Esophagus mucosa (tissue), 1 donor: ENCODE results near the gene HID1. TPM values are rescaled to one million over a fixed set of nuclear protein-coding genes. Genes with fewer than 3 reads are reported as not detected.
A peak's percentile ranks its signal among the peaks of the same experiment; 100 is the strongest.
"Not testable (repeated sequence)": the region's sequence is repeated elsewhere in the genome, so short reads cannot be mapped to it uniquely, and the experiment has no call there.

Experiments used
- ATAC-seq: fragments of 200-7000 bp; cut with Tn5 transposase; one replicate; pipeline ENCODE4 v1.9.1; 2020
- total RNA-seq: library from RNA; stranded (reverse); gene quantifications from one replicate; pipeline ENCODE4 v1.2.4, GENCODE V29; 2023
- donor health status: DM: yes; HTN: yes; CAD: no.

Gene HID1, protein sequence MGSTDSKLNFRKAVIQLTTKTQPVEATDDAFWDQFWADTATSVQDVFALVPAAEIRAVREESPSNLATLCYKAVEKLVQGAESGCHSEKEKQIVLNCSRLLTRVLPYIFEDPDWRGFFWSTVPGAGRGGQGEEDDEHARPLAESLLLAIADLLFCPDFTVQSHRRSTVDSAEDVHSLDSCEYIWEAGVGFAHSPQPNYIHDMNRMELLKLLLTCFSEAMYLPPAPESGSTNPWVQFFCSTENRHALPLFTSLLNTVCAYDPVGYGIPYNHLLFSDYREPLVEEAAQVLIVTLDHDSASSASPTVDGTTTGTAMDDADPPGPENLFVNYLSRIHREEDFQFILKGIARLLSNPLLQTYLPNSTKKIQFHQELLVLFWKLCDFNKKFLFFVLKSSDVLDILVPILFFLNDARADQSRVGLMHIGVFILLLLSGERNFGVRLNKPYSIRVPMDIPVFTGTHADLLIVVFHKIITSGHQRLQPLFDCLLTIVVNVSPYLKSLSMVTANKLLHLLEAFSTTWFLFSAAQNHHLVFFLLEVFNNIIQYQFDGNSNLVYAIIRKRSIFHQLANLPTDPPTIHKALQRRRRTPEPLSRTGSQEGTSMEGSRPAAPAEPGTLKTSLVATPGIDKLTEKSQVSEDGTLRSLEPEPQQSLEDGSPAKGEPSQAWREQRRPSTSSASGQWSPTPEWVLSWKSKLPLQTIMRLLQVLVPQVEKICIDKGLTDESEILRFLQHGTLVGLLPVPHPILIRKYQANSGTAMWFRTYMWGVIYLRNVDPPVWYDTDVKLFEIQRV
- 3.1 TPM for total RNA-seq

DNA sequence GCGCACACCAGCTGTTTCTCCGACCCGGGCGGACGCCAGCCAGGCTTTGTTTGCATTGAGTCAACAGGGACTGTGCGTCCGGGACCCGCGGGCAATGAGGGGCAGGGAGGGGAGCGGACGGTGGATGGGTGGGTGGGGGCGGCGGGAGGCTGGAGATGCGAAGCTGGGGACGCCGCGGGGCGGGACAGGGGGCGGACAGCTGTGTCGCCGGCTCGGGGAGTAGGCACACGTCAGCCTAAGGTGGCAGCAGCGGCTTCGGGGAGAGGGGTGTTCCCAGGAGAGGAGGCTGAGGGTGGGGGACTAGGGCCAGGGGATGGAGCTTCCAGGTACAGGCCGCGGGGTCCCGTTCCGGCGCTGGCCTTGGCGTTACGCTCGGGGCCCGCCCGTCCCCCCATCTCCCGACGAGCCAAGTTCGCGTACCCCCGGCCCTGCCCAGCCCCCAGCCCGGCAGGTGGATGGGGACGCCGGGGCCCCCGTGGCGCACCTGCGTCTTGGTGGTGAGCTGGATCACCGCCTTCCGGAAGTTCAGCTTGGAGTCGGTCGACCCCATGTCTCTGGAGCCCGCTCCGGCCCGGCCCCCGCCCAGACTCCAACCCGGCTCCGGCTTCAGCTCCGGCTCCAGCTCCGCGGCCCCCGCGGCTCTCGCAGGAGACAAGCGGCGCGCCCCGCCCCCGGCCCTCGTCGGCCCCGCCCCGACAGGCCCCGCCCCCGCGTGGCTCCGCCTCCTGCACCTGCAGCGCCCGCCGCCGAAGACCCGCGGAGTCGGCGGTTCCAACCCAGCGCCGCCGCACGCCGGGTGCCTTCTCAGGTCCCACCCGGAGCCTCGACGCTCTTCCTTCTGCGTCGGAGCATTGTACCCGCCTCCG lies at the start of gene HID1:
Gene HID1, minus strand, starts transcription at position 653 of the 866 bp plus-strand sequence. Its CDS starts 103 bp downstream, at position 550.
- peak; percentile 50 for ATAC-seq

DNA sequence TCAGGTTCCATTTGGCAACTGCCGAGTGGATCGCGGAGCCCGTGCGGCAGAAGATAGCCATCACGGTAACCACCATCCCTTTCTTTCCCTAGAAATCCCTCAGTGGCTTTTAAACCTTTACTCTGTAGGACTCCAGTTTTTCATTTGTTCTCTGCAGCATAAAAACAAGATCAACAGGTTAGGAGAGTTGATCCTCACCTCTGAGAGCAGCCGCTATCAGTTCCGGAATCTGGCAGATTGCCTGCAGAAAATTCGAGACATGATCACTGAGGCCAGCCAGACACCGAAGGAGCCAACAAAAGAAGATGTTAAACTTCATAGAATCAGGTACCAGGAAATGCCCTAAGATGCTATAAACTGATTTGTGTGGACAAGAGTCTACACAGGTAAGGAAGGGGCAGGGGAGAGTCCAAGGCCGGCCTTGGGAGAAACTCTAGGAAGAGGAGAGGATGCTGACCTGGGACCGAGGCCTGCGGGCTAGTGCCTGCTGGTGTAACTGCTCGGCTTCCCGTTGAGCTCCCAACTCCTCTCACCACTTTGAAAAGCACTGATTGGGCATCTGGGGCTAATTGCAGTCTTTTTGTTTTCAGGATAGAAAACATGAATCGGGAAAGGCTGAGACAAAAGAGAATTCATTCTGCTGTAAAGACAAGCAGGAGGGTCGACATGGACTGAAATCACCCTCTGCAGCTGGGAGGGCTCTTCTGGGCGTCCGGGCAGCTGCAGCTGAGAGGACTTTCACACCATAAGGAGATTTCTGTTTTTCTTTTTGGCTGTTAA lies 48.0 kb upstream of the HID1 start:
- no peak for ATAC-seq

DNA sequence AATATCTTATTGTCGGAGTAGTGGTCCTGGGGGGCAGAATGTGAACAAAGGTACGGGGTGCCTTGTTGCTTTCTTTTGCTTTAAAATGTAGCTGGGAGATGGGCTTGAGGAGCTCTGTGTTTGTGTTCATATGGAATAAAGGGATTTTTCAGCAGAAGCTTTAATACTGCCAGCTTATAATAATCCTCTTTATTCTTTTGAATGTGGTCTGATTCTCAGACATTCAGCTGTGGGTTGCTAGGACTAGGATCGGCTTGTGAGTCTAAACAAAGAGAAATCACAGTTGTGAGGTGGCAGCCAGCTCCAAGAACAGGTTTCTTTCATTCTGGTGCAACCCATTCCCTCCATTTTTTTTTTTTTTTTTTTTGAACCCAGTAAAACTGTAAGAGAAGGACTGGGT lies 47.2 kb upstream of the HID1 start:
- ATAC-seq, result no peak

- ATAC-seq, result no peak
Observed at GRCh38 chr17:75019146-75019545, 46.6 kb upstream of the HID1 start.

DNA sequence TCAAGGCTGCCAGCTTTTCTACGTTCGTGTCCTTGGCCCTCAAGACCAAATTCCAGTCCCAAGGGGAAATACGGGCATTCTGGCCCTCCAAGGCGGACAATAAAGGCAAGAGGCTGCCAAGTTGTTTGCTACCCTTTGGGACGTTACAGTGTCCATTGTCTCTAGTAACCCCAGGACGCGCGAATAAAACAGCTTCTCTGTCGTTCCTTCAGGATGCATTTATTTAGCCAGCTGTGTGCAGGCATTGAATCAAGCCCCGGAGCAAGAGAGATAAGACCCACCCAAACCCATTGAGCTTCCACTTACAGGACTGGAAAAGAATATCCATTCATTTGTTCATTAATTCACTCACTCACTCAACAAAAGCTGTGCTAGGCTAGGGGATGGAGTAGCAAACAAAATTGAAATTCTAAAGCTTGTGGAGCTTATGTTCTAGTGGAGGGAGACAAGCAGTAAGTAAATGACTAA lies 40.6 kb upstream of the HID1 start:
- ATAC-seq, result no peak

- peak; percentile 86 for ATAC-seq
Observed at GRCh38 chr17:75012346-75013091, 40.0 kb upstream of the HID1 start, which contains the start of gene MRPL58. Gene MRPL58, plus strand, starts transcription at chr17:75012670. Its CDS starts 17 bp downstream, at chr17:75012687.

GRCh38 chr17:75012096-75012345 lies 39.5 kb upstream of the HID1 start:
- no peak for ATAC-seq

GRCh38 chr17:75011401-75012095 lies 39.0 kb upstream of the HID1 start:
- peak; percentile 52 for ATAC-seq

DNA sequence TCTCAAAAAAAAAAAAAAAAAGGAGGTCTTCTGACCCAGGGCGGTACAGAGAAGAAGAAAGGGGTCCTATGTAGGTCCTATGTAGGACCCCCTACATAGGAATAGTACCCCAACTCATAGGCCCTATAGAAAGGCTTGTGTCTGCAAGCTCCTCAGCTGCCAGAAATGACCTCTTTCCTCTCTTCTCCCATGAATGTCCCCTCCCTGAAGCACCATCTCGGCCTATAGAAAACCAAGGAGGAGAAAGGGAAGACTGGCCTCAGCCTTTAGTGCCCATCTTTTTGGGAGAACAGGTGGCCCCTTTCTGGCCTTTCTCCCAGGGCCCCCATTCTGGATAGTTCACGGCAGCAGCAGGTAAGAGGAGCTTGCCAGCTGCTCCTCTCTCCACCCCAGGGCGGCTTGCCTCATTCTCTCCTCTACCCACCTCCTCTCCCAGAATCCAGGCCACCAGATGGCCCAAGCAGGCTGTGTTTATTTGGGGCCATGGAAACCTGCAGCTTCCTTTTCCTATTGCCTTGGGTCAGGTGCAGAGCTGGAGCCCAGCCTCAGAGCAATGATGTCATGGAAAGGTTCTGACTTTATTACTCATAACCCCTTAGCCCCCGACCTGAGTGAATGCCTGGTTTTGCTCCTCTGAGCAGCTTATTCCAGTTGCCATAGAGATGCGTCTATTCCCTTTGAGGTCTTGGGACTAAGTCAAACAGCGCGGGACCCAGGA lies 38.3 kb upstream of the HID1 start:
- peak; percentile 22 for ATAC-seq

DNA sequence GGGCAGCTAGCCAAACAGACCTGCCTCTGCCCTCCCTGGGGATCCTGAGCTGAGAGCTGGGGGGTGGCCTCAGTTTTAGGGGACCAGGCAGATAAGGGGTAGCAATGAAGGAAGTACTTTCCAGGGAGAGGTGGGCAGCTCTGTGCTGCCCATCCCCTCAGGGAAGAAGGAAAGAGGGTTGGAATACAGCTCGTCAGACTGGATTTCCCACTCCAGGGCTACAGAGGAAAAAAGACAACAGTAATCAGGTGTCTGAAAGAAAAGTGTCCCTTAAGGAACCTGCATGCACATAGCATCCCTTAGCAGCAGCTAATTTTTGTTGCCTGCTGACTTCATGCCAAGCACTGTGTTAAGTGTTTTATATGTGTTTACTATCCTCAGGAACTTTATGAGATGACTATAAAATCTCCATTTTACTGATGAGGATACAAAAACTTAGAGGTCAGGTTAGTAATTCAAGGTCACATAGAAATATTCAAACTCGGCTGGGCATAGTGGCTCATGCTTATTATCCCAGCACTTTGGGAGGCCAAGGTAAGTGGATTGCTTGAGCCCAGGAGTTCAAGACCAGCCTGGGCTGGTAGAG lies 36.7 kb upstream of the HID1 start:
- no peak for ATAC-seq

DNA sequence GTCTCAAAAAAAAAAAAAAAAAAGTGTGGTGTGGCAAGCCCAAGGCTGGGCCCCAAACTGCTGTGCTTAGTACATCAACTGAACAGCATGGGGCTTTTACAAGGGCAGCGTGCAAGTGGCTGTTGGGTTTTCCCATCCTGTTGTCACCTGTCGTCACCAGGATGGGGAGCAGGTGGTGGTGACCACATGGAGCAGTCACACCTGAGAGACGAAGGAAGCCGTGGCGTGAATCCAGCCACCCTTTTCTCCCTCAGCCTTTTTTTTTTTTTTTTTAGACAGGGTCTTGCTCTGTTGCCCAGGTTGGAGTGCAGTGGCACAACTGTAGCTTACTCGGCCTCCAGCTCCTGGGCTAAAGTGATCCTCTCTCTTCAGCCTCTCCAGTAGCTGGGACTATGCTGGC lies 35.8 kb upstream of the HID1 start:
- ATAC-seq, result no peak

DNA sequence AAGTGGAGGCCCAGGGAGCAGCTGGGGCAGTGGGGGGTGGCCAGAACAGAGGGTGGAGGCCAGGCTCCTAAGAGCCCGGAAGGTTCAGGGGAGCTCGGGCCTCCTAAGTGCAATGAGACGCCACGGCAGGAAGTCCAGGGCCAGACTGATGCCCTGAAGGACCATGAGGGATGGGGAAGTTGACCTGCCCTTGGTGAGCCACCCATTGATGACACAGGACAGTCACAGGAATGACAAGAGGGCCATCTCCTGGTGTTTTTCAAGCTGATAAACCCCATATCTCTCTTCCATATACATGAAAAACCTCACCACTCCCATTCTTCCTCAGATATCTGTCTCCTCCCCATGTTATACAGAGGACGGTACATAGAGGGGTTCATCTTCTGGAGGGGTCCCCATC lies 34.1 kb upstream of the HID1 start:
- no peak for ATAC-seq

GRCh38 chr17:75006084-75006483 lies 33.5 kb upstream of the HID1 start:
- ATAC-seq, result not testable (repeated sequence)

GRCh38 chr17:75005291-75005690 lies 32.7 kb upstream of the HID1 start:
- ATAC-seq, result no peak

- no peak for ATAC-seq
Observed at GRCh38 chr17:75004371-75004770, 31.8 kb upstream of the HID1 start.

DNA sequence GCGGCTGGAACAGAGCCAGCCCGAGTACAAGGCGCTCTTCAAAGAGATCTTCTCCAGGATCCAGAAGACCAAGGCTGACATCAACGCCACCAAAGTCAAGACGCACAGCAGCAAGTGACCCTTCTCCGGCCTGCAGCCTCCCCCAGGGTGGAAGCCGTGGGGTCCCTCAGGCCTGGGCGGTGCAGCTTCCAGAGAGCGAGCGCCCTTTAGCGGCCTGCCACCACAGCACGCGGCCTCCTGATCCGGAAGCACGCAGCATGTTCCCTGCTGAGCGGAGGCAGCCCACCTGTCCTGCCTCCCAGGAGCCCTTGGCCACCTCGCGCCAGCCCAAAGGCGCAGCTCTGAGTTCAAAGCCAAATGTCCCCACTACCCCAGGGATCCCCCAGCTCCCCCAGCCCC lies 31.4 kb upstream of the HID1 start:
- ATAC-seq, result no peak

GRCh38 chr17:75003070-75003956 lies 30.8 kb upstream of the HID1 start:
- ATAC-seq, result no peak
